Measurements from ENCODE around the gene LAMC3. TPM values are rescaled to one million over a fixed set of nuclear protein-coding genes. Genes with fewer than 3 reads are reported as not detected.

LAMC3 gene
- total RNA-seq, 1 donor from 2014 or later, result 0.05 TPM

DNA sequence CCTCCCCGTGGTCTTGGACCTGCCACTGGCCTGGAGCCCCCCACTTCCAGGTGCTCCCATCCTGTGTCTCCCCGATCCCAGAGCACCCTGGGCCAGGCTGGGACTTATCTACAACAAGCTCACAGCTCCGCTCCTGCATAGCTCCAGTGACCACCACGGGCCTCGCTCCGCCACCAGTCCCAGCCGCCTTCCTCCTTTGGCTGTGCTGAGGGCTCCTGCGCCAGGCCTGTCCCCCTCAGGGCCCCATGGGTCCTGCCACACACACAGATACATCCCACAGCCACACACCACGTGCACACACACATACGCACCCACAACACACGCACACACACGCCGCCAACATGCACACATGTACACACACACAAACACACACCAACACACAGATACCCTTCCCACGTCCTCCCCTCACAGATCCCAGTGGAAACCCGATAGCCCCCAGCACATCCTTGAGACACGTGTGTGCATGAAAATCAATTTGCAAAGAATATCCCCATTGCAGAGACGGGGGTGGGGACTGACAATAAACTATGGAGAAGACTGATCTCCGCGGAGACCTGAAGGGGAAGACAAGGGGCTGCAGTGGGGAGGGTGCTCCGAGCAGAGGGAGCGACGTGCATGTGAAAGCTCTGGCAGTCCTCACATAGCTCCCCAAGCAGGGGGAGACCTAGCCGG lies 18.5 kb upstream of the LAMC3 start:
- Mint-ChIP-seq H3K27ac (no peak overlapping the region), H3K4me3 (no peak overlapping the region), H3K27me3 (ENCODE audit: insufficient read depth) (no peaks in the 10 kb centered on the region), H3K36me3 (ENCODE audit: low read depth) (no peaks in the 10 kb centered on the region), H3K4me1 (ENCODE audit: low read depth) (no peaks in the 10 kb centered on the region), H3K9me3 (no peaks in the 10 kb centered on the region)
- intact Hi-C loops (cut with micrococcal nuclease), result no loop called here
- DNase-seq (ENCODE audit: low spot score), result no peak

DNA sequence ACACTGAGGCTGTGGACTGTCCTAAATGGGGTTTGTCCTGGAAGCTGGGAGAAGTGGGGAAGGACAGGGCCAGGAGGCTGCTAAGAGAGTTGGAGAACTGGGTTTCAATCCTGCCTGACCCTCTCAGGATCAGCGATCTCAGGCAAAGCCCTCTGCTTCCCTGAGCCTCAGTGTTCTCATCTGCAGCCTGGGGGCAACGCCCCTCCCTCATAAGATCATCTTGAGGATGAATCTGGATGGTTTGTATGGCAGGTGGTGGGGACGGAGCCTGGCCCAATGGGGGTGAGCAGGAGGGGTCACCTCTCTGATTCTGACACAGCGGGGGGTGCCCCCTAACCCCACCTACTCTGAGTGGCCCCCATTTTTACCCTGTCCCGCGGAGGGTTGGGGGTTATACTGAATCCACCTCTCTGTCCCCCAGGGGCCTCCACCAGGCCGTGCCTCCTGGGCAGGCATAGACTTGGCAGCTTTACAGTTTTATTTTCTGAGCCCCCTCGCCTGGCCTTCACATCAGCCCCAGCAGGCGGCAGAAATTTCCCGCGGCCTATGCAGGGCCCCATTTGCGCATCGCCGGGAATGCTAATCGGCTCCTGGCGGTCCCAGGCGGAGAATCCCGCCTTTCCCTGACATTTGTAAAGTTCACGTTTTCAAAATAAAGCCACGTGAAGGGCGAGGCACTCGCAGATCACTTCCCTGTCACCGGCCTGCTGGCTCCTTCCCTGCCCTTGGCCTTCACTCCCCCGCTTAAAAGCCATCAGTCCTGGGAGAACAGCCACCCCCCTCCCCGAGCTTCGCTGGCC lies 17.8 kb upstream of the LAMC3 start:
- Mint-ChIP-seq H3K9me3 (no peaks in the 10 kb centered on the region), H3K27me3 (ENCODE audit: insufficient read depth) (no peaks in the 10 kb centered on the region), H3K27ac (no peak overlapping the region), H3K36me3 (ENCODE audit: low read depth) (no peaks in the 10 kb centered on the region), H3K4me1 (ENCODE audit: low read depth) (no peaks in the 10 kb centered on the region), H3K4me3 (no peak overlapping the region)
- DNase-seq (ENCODE audit: low spot score), result no peak
- intact Hi-C loops (cut with micrococcal nuclease), result no loop called here

DNA sequence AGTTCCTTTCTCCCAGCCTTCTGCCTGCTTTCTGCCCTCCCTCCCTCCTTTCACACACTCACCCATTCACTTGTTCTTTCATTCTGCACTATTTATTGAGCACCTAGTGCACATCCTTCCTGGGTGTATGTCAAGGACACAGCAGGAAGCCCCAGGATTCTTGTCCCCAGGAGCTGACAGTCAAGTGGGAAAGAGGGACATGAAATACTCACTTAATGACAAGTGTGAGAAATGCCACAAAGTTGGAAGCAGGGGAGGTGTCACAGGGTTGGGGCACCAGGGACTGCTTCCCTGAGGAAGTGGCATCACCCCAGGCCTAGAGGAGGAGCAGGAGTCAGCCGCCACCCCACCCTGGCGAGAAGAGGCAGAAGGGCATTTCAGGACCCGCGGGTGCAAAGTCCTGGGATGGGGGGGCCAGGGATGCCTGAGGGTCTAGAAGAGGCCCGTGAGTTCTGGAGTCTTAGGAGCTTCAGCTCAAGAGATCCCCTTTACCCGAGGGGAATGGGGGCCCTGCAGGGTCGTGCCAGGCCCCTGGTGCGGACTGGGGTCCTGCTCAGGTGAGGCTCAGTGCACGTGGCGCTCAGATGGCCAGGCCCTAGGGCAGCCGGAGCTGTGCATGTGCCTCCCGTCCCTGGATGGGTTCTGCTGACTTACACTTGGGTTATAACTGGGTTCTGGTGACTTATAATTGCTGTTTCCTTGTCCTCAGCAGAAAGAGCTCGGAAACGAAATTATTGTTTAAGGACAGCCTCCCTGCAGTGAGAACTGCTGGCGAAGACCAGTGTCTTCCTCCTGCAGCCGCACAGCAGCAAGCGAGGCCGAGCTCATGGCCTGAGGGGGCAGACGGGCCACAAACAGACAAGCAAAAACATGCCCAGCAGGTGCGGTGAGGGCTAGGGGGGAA lies 16.9 kb upstream of the LAMC3 start:
- H3K36me3 Mint-ChIP-seq (ENCODE audit: low read depth), result no peaks in the 10 kb centered on the region
- intact Hi-C loops (cut with micrococcal nuclease), result no loop called here
- H3K4me1 Mint-ChIP-seq (ENCODE audit: low read depth), result no peaks in the 10 kb centered on the region
- H3K27ac Mint-ChIP-seq, result no peak overlapping the region
- H3K4me3 Mint-ChIP-seq, result no peak overlapping the region
- DNase-seq (ENCODE audit: low spot score), result no peak
- H3K27me3 Mint-ChIP-seq (ENCODE audit: insufficient read depth), result no peaks in the 10 kb centered on the region
- H3K9me3 Mint-ChIP-seq, result no peaks in the 10 kb centered on the region

GRCh38 chr9:130992682-130993032 lies 16.3 kb upstream of the LAMC3 start:
- DNase-seq (ENCODE audit: low spot score), result no peak
- no peak overlapping the region for H3K27ac Mint-ChIP-seq
- no peaks in the 10 kb centered on the region for H3K36me3 Mint-ChIP-seq (ENCODE audit: low read depth)
- no peaks in the 10 kb centered on the region for H3K27me3 Mint-ChIP-seq (ENCODE audit: insufficient read depth)
- intact Hi-C loops (cut with micrococcal nuclease), result no loop called here
- no peaks in the 10 kb centered on the region for H3K9me3 Mint-ChIP-seq
- H3K4me1 Mint-ChIP-seq (ENCODE audit: low read depth), result no peaks in the 10 kb centered on the region
- no peak overlapping the region for H3K4me3 Mint-ChIP-seq

- Mint-ChIP-seq H3K27me3 (ENCODE audit: insufficient read depth) (no peaks in the 10 kb centered on the region), H3K9me3 (no peaks in the 10 kb centered on the region), H3K4me3 (no peak overlapping the region), H3K4me1 (ENCODE audit: low read depth) (no peaks in the 10 kb centered on the region), H3K27ac (no peak overlapping the region), H3K36me3 (ENCODE audit: low read depth) (no peaks in the 10 kb centered on the region)
- no peak for DNase-seq (ENCODE audit: low spot score)
- intact Hi-C loops (cut with micrococcal nuclease), result no loop called here
Observed at GRCh38 chr9:130993303-130994030, 15.5 kb upstream of the LAMC3 start.

DNA sequence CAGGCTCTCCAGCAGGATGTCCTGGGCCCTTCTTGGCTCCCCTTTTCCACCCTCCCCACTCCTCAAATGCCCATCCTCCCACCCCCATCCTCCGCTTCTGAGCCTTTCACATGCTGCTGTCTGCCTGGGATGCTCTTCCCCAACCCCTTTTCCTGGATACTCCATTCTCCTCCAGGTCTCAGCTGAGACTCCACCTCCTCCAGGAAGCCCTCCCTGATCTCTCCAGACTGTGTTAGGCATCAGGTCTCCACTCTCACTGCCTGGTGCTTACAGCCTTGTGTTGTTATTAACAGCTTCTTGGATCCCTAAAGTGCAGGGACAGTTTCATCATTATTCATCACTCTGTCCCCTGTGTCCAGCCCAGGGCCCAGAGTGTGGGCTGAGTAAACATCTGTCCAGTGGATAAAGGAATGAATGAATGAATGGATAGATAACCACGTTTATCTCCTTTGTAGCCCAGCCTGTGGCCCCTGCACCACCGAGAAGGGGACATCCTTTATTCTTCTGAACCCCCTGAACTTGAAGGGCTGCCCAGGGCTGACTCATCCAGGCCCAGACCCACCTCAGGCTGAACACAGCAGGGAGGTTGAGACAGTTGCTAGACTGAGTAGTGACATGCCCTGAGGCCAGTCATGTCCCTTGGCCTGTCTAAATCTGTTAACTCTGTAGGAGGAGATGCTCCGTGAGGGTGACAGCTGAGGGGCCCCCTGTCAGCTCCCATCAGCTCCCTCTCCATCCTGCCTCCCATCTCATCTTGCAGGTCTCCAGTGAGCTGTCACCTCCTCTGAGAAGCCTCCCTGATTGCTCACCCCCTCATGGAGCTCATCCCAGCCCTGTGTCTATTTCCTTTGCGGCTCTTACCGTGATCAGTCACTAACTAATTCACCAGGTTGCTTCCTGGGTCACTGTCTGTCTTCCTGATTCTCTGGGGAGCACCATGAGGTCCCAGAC lies 14.6 kb upstream of the LAMC3 start:
- Mint-ChIP-seq H3K4me3 (no peak overlapping the region), H3K27me3 (ENCODE audit: insufficient read depth) (no peaks in the 10 kb centered on the region), H3K4me1 (ENCODE audit: low read depth) (no peaks in the 10 kb centered on the region), H3K9me3 (no peaks in the 10 kb centered on the region), H3K27ac (no peak overlapping the region), H3K36me3 (ENCODE audit: low read depth) (no peaks in the 10 kb centered on the region)
- intact Hi-C loops (cut with micrococcal nuclease), result no loop called here
- DNase-seq (ENCODE audit: low spot score), result no peak

DNA sequence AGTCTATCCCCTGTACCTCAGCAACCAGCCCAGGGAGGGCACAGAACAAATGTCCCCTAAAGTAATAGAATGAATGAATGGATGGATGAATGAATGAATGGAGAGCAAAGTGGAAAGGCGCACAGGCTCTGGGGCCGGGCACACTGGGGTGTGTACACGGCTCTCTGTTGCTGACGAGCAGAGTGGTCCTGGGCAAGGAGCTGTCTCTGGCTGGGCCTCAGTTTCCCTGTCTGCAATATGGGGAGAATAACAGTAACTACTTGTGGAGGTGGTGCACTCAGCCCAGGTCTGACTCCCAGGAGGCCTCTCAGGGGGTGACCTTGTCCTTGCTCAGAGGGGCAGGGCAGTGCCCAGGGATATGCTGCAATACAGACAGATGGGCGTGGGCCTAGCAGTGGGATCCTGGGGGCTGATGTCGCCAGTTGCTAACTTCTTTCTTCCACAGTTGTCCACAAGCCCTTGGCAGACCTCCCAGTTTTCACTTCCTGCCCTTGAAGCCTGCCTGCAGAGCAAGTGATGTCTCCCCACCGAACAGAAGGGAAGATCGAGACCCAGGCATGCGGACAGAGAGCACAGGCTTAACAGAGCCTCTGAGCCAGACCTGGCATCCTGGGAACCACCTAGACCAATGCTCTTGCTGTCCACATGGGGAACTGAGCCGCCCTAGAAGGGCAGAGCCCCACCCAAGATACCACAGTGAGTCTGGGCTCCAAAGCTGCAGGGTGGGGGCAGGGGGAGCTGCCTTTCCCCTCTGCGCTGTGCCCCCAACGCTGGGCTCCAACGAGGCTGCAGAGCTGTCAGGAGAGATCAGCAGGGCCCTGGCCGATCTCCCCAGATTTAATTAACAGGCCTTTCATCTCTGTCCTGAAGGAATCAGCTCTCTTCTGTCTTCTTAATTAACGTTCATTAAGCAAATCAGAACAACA lies 13.6 kb upstream of the LAMC3 start:
- intact Hi-C loops (cut with micrococcal nuclease), result no loop called here
- DNase-seq (ENCODE audit: low spot score), result no peak
- no peaks in the 10 kb centered on the region for H3K27me3 Mint-ChIP-seq (ENCODE audit: insufficient read depth)
- H3K9me3 Mint-ChIP-seq, result no peaks in the 10 kb centered on the region
- no peaks in the 10 kb centered on the region for H3K36me3 Mint-ChIP-seq (ENCODE audit: low read depth)
- no peak overlapping the region for H3K4me3 Mint-ChIP-seq
- H3K27ac Mint-ChIP-seq, result no peak overlapping the region
- no peaks in the 10 kb centered on the region for H3K4me1 Mint-ChIP-seq (ENCODE audit: low read depth)

DNA sequence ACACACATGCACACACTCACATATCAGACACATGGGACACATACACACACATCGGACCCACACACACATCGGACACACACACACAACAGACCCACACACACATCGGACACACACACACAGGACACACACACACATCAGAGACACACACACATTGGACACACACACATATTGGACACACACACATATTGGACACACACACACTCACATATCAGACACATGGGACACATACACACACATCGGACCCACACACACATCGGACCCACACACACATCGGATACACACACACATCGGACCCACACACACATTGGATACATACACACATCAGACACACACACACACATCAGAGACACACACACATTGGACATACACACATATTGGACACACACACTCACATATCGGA lies 12.8 kb upstream of the LAMC3 start:
- Mint-ChIP-seq H3K36me3 (ENCODE audit: low read depth) (no peaks in the 10 kb centered on the region), H3K27ac (no peak overlapping the region), H3K4me3 (no peak overlapping the region), H3K9me3 (no peaks in the 10 kb centered on the region), H3K4me1 (ENCODE audit: low read depth) (no peaks in the 10 kb centered on the region), H3K27me3 (ENCODE audit: insufficient read depth) (no peaks in the 10 kb centered on the region)
- DNase-seq (ENCODE audit: low spot score), result no peak
- intact Hi-C loops (cut with micrococcal nuclease), result no loop called here

- Mint-ChIP-seq H3K4me3 (no peak overlapping the region), H3K27ac (no peak overlapping the region), H3K36me3 (ENCODE audit: low read depth) (no peaks in the 10 kb centered on the region), H3K4me1 (ENCODE audit: low read depth) (no peaks in the 10 kb centered on the region), H3K27me3 (ENCODE audit: insufficient read depth) (no peaks in the 10 kb centered on the region), H3K9me3 (no peaks in the 10 kb centered on the region)
- intact Hi-C loops (cut with micrococcal nuclease), result no loop called here
- DNase-seq (ENCODE audit: low spot score), result no peak
Observed at GRCh38 chr9:130996676-130997394, 12.1 kb upstream of the LAMC3 start.

- Mint-ChIP-seq H3K27ac (no peak overlapping the region), H3K27me3 (ENCODE audit: insufficient read depth) (no peaks in the 10 kb centered on the region), H3K4me3 (no peak overlapping the region), H3K9me3 (no peaks in the 10 kb centered on the region), H3K36me3 (ENCODE audit: low read depth) (no peaks in the 10 kb centered on the region), H3K4me1 (ENCODE audit: low read depth) (no peaks in the 10 kb centered on the region)
- DNase-seq (ENCODE audit: low spot score), result no peak
- intact Hi-C loops (cut with micrococcal nuclease), result no loop called here
Observed at GRCh38 chr9:130997395-130997684, 11.6 kb upstream of the LAMC3 start.

Data from activated T-helper 1 cell treated with anti-CD3 and anti-CD28 coated beads, Interleukin-12 subunit alpha, Interleukin-12 subunit beta, Interleukin-2, Interleukin-4 antibody, amounts not matched to agents 30 ng/mL and 10 ng/mL and 1 ng/mL, durations not matched to agents 14 hours and 24 hours and 36 hours (primary cell).